Measurements from ENCODE around the gene KDSR.

Gene KDSR

GRCh38 chr18:63315131-63315662 lies 51.8 kb downstream of the KDSR start:
- Histone ChIP-seq H3K36me3 (ENCODE audit: control insufficient read depth, insufficient read depth, low read length) (no peaks in the 10 kb centered on the region), H3K27ac (ENCODE audit: low read depth, low read length) (no peak overlapping the region), H3K27me3 (ENCODE audit: control insufficient read depth, insufficient read depth, low read length) (peaks cover 28% of the 10 kb centered on the region), H3K9ac (ENCODE audit: low read depth, low read length) (no peak overlapping the region), H3K4me3 (ENCODE audit: low read depth, low read length) (no peak overlapping the region), H3K4me1 (ENCODE audit: control insufficient read depth, insufficient read depth, low read length) (peaks cover 4% of the 10 kb centered on the region; the same call in 1 of the 2 replicates), H3K9me3 (ENCODE audit: control insufficient read depth, insufficient read depth, low read length) (no peaks in the 10 kb centered on the region)

GRCh38 chr18:63314062-63314790 lies 52.8 kb downstream of the KDSR start:
- peaks cover 4% of the 10 kb centered on the region; the same call in 1 of the 2 replicates for H3K4me1 ChIP-seq (ENCODE audit: control insufficient read depth, insufficient read depth, low read length)

GRCh38 chr18:63313396-63313917 lies 53.5 kb downstream of the KDSR start:
- Histone ChIP-seq H3K36me3 (ENCODE audit: control insufficient read depth, insufficient read depth, low read length) (no peaks in the 10 kb centered on the region), H3K27ac (ENCODE audit: low read depth, low read length) (no peak overlapping the region), H3K27me3 (ENCODE audit: control insufficient read depth, insufficient read depth, low read length) (peaks cover 17% of the 10 kb centered on the region), H3K4me3 (ENCODE audit: low read depth, low read length) (no peak overlapping the region), H3K9ac (ENCODE audit: low read depth, low read length) (no peak overlapping the region), H3K9me3 (ENCODE audit: control insufficient read depth, insufficient read depth, low read length) (no peaks in the 10 kb centered on the region), H3K4me1 (ENCODE audit: control insufficient read depth, insufficient read depth, low read length) (no peaks in the 10 kb centered on the region)

More at GRCh38 chr18:63314062-63314790, 52.8 kb downstream of the KDSR start:
- no peaks in the 10 kb centered on the region for H3K9me3 ChIP-seq (ENCODE audit: control insufficient read depth, insufficient read depth, low read length)
- peaks cover 24% of the 10 kb centered on the region for H3K27me3 ChIP-seq (ENCODE audit: control insufficient read depth, insufficient read depth, low read length)
- H3K36me3 ChIP-seq (ENCODE audit: control insufficient read depth, insufficient read depth, low read length), result no peaks in the 10 kb centered on the region
- no peak overlapping the region for H3K27ac ChIP-seq (ENCODE audit: low read depth, low read length)
- H3K9ac ChIP-seq (ENCODE audit: low read depth, low read length), result no peak overlapping the region
- H3K4me3 ChIP-seq (ENCODE audit: low read depth, low read length), result no peak overlapping the region

- Histone ChIP-seq H3K27ac (ENCODE audit: low read depth, low read length) (no peak overlapping the region), H3K9me3 (ENCODE audit: control insufficient read depth, insufficient read depth, low read length) (no peaks in the 10 kb centered on the region), H3K4me1 (ENCODE audit: control insufficient read depth, insufficient read depth, low read length) (no peaks in the 10 kb centered on the region), H3K9ac (ENCODE audit: low read depth, low read length) (no peak overlapping the region), H3K27me3 (ENCODE audit: control insufficient read depth, insufficient read depth, low read length) (peaks cover 11% of the 10 kb centered on the region), H3K4me3 (ENCODE audit: low read depth, low read length) (no peak overlapping the region), H3K36me3 (ENCODE audit: control insufficient read depth, insufficient read depth, low read length) (no peaks in the 10 kb centered on the region)
Observed at GRCh38 chr18:63312737-63313395, 54.1 kb downstream of the KDSR start.

GRCh38 chr18:63312019-63312409 lies 55.0 kb downstream of the KDSR start:
- Histone ChIP-seq H3K4me1 (ENCODE audit: control insufficient read depth, insufficient read depth, low read length) (no peaks in the 10 kb centered on the region), H3K27me3 (ENCODE audit: control insufficient read depth, insufficient read depth, low read length) (peaks cover 2% of the 10 kb centered on the region), H3K9ac (ENCODE audit: low read depth, low read length) (no peak overlapping the region), H3K27ac (ENCODE audit: low read depth, low read length) (no peak overlapping the region), H3K9me3 (ENCODE audit: control insufficient read depth, insufficient read depth, low read length) (no peaks in the 10 kb centered on the region), H3K36me3 (ENCODE audit: control insufficient read depth, insufficient read depth, low read length) (no peaks in the 10 kb centered on the region), H3K4me3 (ENCODE audit: low read depth, low read length) (no peak overlapping the region)

- H3K9me3 ChIP-seq (ENCODE audit: control insufficient read depth, insufficient read depth, low read length), result no peaks in the 10 kb centered on the region
- no peak overlapping the region for H3K4me3 ChIP-seq (ENCODE audit: low read depth, low read length)
- no peaks in the 10 kb centered on the region for H3K36me3 ChIP-seq (ENCODE audit: control insufficient read depth, insufficient read depth, low read length)
- H3K27ac ChIP-seq (ENCODE audit: low read depth, low read length), result no peak overlapping the region
- no peak overlapping the region for H3K9ac ChIP-seq (ENCODE audit: low read depth, low read length)
- H3K27me3 ChIP-seq (ENCODE audit: control insufficient read depth, insufficient read depth, low read length), result no peaks in the 10 kb centered on the region
- no peaks in the 10 kb centered on the region for H3K4me1 ChIP-seq (ENCODE audit: control insufficient read depth, insufficient read depth, low read length)
Observed at GRCh38 chr18:63311118-63312018, 55.6 kb downstream of the KDSR start.

GRCh38 chr18:63309422-63309821 lies 57.6 kb downstream of the KDSR start:
- H3K9ac ChIP-seq (ENCODE audit: low read depth, low read length), result no peak overlapping the region
- H3K9me3 ChIP-seq (ENCODE audit: control insufficient read depth, insufficient read depth, low read length), result no peaks in the 10 kb centered on the region
- no peak overlapping the region for H3K27ac ChIP-seq (ENCODE audit: low read depth, low read length)
- H3K4me3 ChIP-seq (ENCODE audit: low read depth, low read length), result no peak overlapping the region
- no peaks in the 10 kb centered on the region for H3K27me3 ChIP-seq (ENCODE audit: control insufficient read depth, insufficient read depth, low read length)
- no peaks in the 10 kb centered on the region for H3K4me1 ChIP-seq (ENCODE audit: control insufficient read depth, insufficient read depth, low read length)
- H3K36me3 ChIP-seq (ENCODE audit: control insufficient read depth, insufficient read depth, low read length), result no peaks in the 10 kb centered on the region

- Histone ChIP-seq H3K36me3 (ENCODE audit: control insufficient read depth, insufficient read depth, low read length) (no peaks in the 10 kb centered on the region), H3K9ac (ENCODE audit: low read depth, low read length) (no peak overlapping the region)
Observed at GRCh38 chr18:63307551-63308200, 59.3 kb downstream of the KDSR start.

GRCh38 chr18:63306819-63307550 lies 60.0 kb downstream of the KDSR start:
- H3K9me3 ChIP-seq (ENCODE audit: control insufficient read depth, insufficient read depth, low read length), result no peaks in the 10 kb centered on the region
- no peaks in the 10 kb centered on the region for H3K27me3 ChIP-seq (ENCODE audit: control insufficient read depth, insufficient read depth, low read length)
- H3K4me1 ChIP-seq (ENCODE audit: control insufficient read depth, insufficient read depth, low read length), result no peaks in the 10 kb centered on the region
- H3K27ac ChIP-seq (ENCODE audit: low read depth, low read length), result no peak overlapping the region
- H3K36me3 ChIP-seq (ENCODE audit: control insufficient read depth, insufficient read depth, low read length), result no peaks in the 10 kb centered on the region
- H3K9ac ChIP-seq (ENCODE audit: low read depth, low read length), result no peak overlapping the region
- no peak overlapping the region for H3K4me3 ChIP-seq (ENCODE audit: low read depth, low read length)

More at GRCh38 chr18:63307551-63308200, 59.3 kb downstream of the KDSR start:
- Histone ChIP-seq H3K4me1 (ENCODE audit: control insufficient read depth, insufficient read depth, low read length) (no peaks in the 10 kb centered on the region), H3K9me3 (ENCODE audit: control insufficient read depth, insufficient read depth, low read length) (no peaks in the 10 kb centered on the region), H3K27me3 (ENCODE audit: control insufficient read depth, insufficient read depth, low read length) (no peaks in the 10 kb centered on the region), H3K27ac (ENCODE audit: low read depth, low read length) (no peak overlapping the region), H3K4me3 (ENCODE audit: low read depth, low read length) (no peak overlapping the region)

- H3K27ac ChIP-seq (ENCODE audit: low read depth, low read length), result no peak overlapping the region
Observed at GRCh38 chr18:63306249-63306648, 60.8 kb downstream of the KDSR start.

More at GRCh38 chr18:63306249-63306648, 60.8 kb downstream of the KDSR start:
- Histone ChIP-seq H3K36me3 (ENCODE audit: control insufficient read depth, insufficient read depth, low read length) (no peaks in the 10 kb centered on the region), H3K27me3 (ENCODE audit: control insufficient read depth, insufficient read depth, low read length) (no peaks in the 10 kb centered on the region), H3K9ac (ENCODE audit: low read depth, low read length) (no peak overlapping the region), H3K9me3 (ENCODE audit: control insufficient read depth, insufficient read depth, low read length) (no peaks in the 10 kb centered on the region), H3K4me3 (ENCODE audit: low read depth, low read length) (no peak overlapping the region), H3K4me1 (ENCODE audit: control insufficient read depth, insufficient read depth, low read length) (no peaks in the 10 kb centered on the region)
